NT2/D1 (cell line): ENCODE results near the gene P2RX1.

Experiments
- DNase-seq: peaks from one replicate; pipeline ENCODE4 v3.0.0-alpha.2; 2011; ENCODE audit warnings: low read depth, low spot score
- H3K27me3 ChIP-seq: 2 replicates; pipeline ENCODE4 v1.6.0; 2011; ENCODE audit warnings: mild to moderate bottlenecking; ENCODE audit not compliant: insufficient read length, insufficient read depth
- H3K36me3 ChIP-seq: 2 replicates; pipeline ENCODE4 v1.6.1; 2011; ENCODE audit warnings: mild to moderate bottlenecking, low read length, mixed read lengths; ENCODE audit not compliant: insufficient read depth, insufficient read length
- H3K4me1 ChIP-seq: 2 replicates; pipeline ENCODE4 v1.5.1; 2011; ENCODE audit not compliant: insufficient read depth, insufficient read length
- H3K4me3 ChIP-seq: 2 replicates; pipeline ENCODE4 v1.5.1; 2011; ENCODE audit warnings: low read depth; ENCODE audit not compliant: insufficient read length
- H3K9ac ChIP-seq: 2 replicates; pipeline ENCODE4 v1.6.0; 2011; ENCODE audit warnings: low read depth; ENCODE audit not compliant: insufficient read length
- H3K9me3 ChIP-seq: 2 replicates; pipeline ENCODE4 v1.5.1; 2011; ENCODE audit warnings: mild to moderate bottlenecking, low read length; ENCODE audit not compliant: insufficient read depth
- SUZ12 ChIP-seq: IDR thresholded peaks from 2 replicates; pipeline ENCODE4 v1.6.1; 2011; ENCODE audit not compliant: insufficient read length, insufficient read depth; ENCODE audit errors: extremely low read depth
- YY1 ChIP-seq: IDR thresholded peaks from 2 replicates; pipeline ENCODE4 v1.6.1; 2011; ENCODE audit not compliant: insufficient read length, insufficient read depth
- ZNF274 ChIP-seq: IDR thresholded peaks from 2 replicates; pipeline ENCODE4 v1.6.1; 2011; ENCODE audit warnings: mild to moderate bottlenecking, low read depth, low read length

The P2RX1 gene

GRCh38 chr17:3956983-3957382, 40.7 kb upstream of the P2RX1 start:
- TF ChIP-seq SUZ12 (no peak), ZNF274 (no peak), YY1 (no peak)
- no peaks in the 10 kb centered on the region for H3K36me3 ChIP-seq
- H3K9me3 ChIP-seq, result no peaks in the 10 kb centered on the region
- H3K4me3 ChIP-seq, result no peak overlapping the region
- peaks cover 6% of the 10 kb centered on the region for H3K27me3 ChIP-seq
- H3K9ac ChIP-seq, result peak overlapping the region; percentile 42
- peaks cover 25% of the 10 kb centered on the region for H3K4me1 ChIP-seq
- DNase-seq, result no peak

DNA sequence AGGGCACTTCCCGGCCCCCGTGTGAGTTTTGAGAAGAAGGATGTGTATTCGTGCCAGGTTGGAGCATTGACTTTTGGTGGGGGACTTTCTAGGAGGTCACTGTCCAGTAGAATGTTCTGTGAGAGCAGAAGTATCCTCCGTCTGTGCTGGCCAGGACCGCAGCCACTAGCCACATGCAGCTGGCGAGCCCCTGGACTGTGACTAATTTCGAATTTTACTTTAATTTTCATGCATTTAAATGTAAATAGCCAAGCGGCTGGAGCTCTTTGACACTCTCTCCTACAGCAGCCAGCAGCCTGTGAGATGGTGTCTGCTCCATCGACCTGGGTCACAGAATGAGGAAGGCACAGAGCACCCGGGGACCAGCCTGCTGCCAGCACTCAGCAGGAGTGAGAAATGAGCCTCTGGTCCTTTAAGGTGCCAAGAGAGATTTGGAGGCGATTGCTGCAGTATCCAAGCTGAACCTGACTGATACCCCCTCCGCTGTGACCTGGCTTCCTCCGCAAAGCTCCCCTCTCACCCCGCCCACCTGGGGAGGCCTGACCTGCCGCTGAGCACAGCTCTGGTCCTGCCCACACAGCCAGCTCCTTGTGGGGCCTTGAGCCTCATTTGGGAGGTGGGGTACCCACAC, 40.2 kb upstream of the P2RX1 start:
- no peak overlapping the region for H3K4me3 ChIP-seq
- peaks cover 25% of the 10 kb centered on the region for H3K4me1 ChIP-seq
- peaks cover under 1% of the 10 kb centered on the region for H3K27me3 ChIP-seq
- H3K36me3 ChIP-seq, result no peaks in the 10 kb centered on the region
- H3K9me3 ChIP-seq, result no peaks in the 10 kb centered on the region
- H3K9ac ChIP-seq, result no peak overlapping the region
- TF ChIP-seq ZNF274, result no peak
- no peak for TF ChIP-seq SUZ12
- no peak for TF ChIP-seq YY1
- no peak for DNase-seq

- Histone ChIP-seq H3K9me3 (no peaks in the 10 kb centered on the region), H3K27me3 (no peaks in the 10 kb centered on the region), H3K36me3 (no peaks in the 10 kb centered on the region), H3K4me1 (peaks cover 23% of the 10 kb centered on the region), H3K9ac (no peak overlapping the region), H3K4me3 (no peak overlapping the region)
- no peak for TF ChIP-seq SUZ12
- no peak for TF ChIP-seq YY1
- no peak for TF ChIP-seq ZNF274
- no peak for DNase-seq
Measured at GRCh38 chr17:3955673-3955988, 39.4 kb upstream of the P2RX1 start.

DNA sequence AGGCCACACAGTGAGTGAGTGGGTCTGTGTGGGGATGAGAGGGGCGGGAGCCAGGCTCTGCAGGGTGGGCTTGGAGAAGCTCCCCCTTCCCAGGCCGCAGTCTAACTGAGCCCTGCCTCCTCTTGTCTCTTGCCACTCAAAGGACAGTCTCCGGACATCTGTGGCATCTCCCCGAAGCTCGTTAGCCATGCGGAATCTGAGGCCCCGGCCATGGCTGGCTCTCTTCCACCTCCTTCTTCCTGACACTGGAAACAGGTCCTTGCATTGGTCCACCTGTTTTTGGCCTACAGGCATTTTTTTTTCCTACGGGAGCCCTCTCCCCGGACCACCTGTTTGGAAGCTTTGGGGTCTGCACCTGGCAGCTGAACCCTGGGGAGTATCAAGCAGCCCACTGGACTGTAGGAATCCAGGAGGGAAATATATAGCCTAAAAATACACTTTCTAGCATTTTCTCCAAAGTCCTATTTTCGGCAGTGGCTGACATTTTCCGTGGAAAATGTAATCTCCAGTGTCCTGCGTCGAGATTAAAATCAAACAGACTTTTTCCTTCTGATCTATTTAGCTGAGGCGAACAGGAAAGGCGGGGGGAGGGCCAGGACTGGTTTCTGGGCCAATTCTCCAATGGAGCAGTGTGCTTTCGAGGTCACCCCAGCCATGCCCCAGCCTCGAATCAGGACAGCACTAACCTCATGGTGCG, 38.9 kb upstream of the P2RX1 start:
- DNase-seq, result no peak
- Histone ChIP-seq H3K9ac (no peak overlapping the region), H3K9me3 (no peaks in the 10 kb centered on the region), H3K36me3 (no peaks in the 10 kb centered on the region), H3K4me3 (no peak overlapping the region), H3K4me1 (peaks cover 18% of the 10 kb centered on the region), H3K27me3 (no peaks in the 10 kb centered on the region)
- no peak for TF ChIP-seq SUZ12
- TF ChIP-seq YY1, result no peak
- no peak for TF ChIP-seq ZNF274

GRCh38 chr17:3954086-3954485, 37.8 kb upstream of the P2RX1 start:
- no peaks in the 10 kb centered on the region for H3K36me3 ChIP-seq
- peak overlapping the region; percentile 21 for H3K9ac ChIP-seq
- DNase-seq, result no peak
- no peaks in the 10 kb centered on the region for H3K27me3 ChIP-seq
- TF ChIP-seq SUZ12, result no peak
- TF ChIP-seq ZNF274, result no peak
- no peak for TF ChIP-seq YY1
- H3K4me3 ChIP-seq, result no peak overlapping the region
- H3K4me1 ChIP-seq, result peaks cover 14% of the 10 kb centered on the region
- no peaks in the 10 kb centered on the region for H3K9me3 ChIP-seq

GRCh38 chr17:3953542-3953941, 37.3 kb upstream of the P2RX1 start:
- Histone ChIP-seq H3K9me3 (no peaks in the 10 kb centered on the region), H3K27me3 (no peaks in the 10 kb centered on the region), H3K36me3 (no peaks in the 10 kb centered on the region), H3K9ac (no peak overlapping the region), H3K4me1 (peaks cover 15% of the 10 kb centered on the region), H3K4me3 (no peak overlapping the region)
- TF ChIP-seq SUZ12, result no peak
- no peak for TF ChIP-seq ZNF274
- TF ChIP-seq YY1, result no peak
- no peak for DNase-seq

GRCh38 chr17:3952186-3952585, 35.9 kb upstream of the P2RX1 start:
- H3K4me1 ChIP-seq, result peaks cover 11% of the 10 kb centered on the region
- H3K36me3 ChIP-seq, result no peaks in the 10 kb centered on the region
- H3K9ac ChIP-seq, result no peak overlapping the region
- H3K9me3 ChIP-seq, result no peaks in the 10 kb centered on the region
- no peak overlapping the region for H3K4me3 ChIP-seq
- no peaks in the 10 kb centered on the region for H3K27me3 ChIP-seq
- no peak for DNase-seq
- TF ChIP-seq YY1 (no peak), SUZ12 (no peak), ZNF274 (no peak)
